ENCODE results near the gene P2RX5.

GRCh38 chr17:3659541-3660111, 36.3 kb downstream of the P2RX5 start:
- TF ChIP-seq, protein P1, sequence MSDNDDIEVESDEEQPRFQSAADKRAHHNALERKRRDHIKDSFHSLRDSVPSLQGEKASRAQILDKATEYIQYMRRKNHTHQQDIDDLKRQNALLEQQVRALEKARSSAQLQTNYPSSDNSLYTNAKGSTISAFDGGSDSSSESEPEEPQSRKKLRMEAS (IDR thresholded peaks at IDR 0.05; ENCODE audit: low read depth, low read length), result no peak
- TF ChIP-seq RBBP5 (conservative IDR thresholded peaks at IDR 0.05), result no peak
- TF ChIP-seq FOXK2 (IDR thresholded peaks at IDR 0.05), result no peak
- TF ChIP-seq ZNF274 (IDR thresholded peaks at IDR 0.05; ENCODE audit: insufficient read depth, insufficient read length), result no peak
- TF ChIP-seq, protein P2, sequence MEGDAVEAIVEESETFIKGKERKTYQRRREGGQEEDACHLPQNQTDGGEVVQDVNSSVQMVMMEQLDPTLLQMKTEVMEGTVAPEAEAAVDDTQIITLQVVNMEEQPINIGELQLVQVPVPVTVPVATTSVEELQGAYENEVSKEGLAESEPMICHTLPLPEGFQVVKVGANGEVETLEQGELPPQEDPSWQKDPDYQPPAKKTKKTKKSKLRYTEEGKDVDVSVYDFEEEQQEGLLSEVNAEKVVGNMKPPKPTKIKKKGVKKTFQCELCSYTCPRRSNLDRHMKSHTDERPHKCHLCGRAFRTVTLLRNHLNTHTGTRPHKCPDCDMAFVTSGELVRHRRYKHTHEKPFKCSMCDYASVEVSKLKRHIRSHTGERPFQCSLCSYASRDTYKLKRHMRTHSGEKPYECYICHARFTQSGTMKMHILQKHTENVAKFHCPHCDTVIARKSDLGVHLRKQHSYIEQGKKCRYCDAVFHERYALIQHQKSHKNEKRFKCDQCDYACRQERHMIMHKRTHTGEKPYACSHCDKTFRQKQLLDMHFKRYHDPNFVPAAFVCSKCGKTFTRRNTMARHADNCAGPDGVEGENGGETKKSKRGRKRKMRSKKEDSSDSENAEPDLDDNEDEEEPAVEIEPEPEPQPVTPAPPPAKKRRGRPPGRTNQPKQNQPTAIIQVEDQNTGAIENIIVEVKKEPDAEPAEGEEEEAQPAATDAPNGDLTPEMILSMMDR (IDR thresholded peaks at IDR 0.05 in 2 of 3, conservative IDR thresholded peaks at IDR 0.05 in 1 of 3; ENCODE audit: control insufficient read depth in 2 of 3, extremely low read depth in 1 of 3, insufficient read depth in 1 of 3, low read depth in 3 of 3, low read length in 3 of 3), result no peak
